ENCODE data around the gene ADCY5. TPM values are rescaled to one million over a fixed set of nuclear protein-coding genes. Genes with fewer than 3 reads are reported as not detected.
A peak's percentile ranks its signal among the peaks of the same experiment; 100 is the strongest.

The ADCY5 gene
- total RNA-seq, 1 experiment from 2014 or later: 0.49 TPM

GRCh38 chr3:123361071-123361470 lies 87.8 kb downstream of the ADCY5 start:
- DNase-seq (ENCODE audit: low read depth, low spot score) (no peak), ATAC-seq (peak; percentile 76)
- H4K20me1 ChIP-seq (ENCODE audit: insufficient read depth): no peaks in the 10 kb centered on the region
- no peak overlapping the region for H3K27ac ChIP-seq (ENCODE audit: low read depth, low read length)
- ChIA-PET RAD21 (ENCODE audit: low non-redundant PET in 1 of 2, low total read pairs in 2 of 2, uncharacterized antibody in 2 of 2, unreplicated experiment in 2 of 2) (no interaction called here), POLR2A (no interaction called here), CTCF (interaction anchor here (0.8 kb wide), 1 partner anchor 10 kb away, joined by 3 read pairs; no protein-coding TSS in a partner anchor)
- H3K27me3 ChIP-seq (ENCODE audit: insufficient read depth, low read length): no peaks in the 10 kb centered on the region
- H3K79me2 ChIP-seq (ENCODE audit: insufficient read depth, low read length): no peaks in the 10 kb centered on the region
- no peak overlapping the region for H2AFZ ChIP-seq (ENCODE audit: low read depth, low read length, poor library complexity, severe bottlenecking)
- peaks cover 0 to 4% of the 10 kb centered on the region in 2 experiments; a peak in 2 of 4 replicates for H3K4me1 ChIP-seq (ENCODE audit: control insufficient read depth in 1 of 2, insufficient read depth in 2 of 2, low read length in 2 of 2)
- H3K4me3 ChIP-seq (replicated peaks in 1 of 2; ENCODE audit: low read depth in 1 of 2, low read length in 2 of 2): no peak overlapping the region
- H3K9me2 ChIP-seq (ENCODE audit: insufficient read depth): no peaks in the 10 kb centered on the region
- intact Hi-C loops (cut with micrococcal nuclease): no loop called here
- BruUV-seq (replicated peaks): no TSS peak
- H3K36me3 ChIP-seq (ENCODE audit: control insufficient read depth in 1 of 2, insufficient read depth in 2 of 2, low read length in 2 of 2): no peaks in the 10 kb centered on the region
- no peaks in the 10 kb centered on the region for H3K9me3 ChIP-seq (ENCODE audit: control insufficient read depth in 1 of 2, insufficient read depth in 1 of 2, low read depth in 1 of 2, low read length in 2 of 2)
- TF ChIP-seq, protein P1, sequence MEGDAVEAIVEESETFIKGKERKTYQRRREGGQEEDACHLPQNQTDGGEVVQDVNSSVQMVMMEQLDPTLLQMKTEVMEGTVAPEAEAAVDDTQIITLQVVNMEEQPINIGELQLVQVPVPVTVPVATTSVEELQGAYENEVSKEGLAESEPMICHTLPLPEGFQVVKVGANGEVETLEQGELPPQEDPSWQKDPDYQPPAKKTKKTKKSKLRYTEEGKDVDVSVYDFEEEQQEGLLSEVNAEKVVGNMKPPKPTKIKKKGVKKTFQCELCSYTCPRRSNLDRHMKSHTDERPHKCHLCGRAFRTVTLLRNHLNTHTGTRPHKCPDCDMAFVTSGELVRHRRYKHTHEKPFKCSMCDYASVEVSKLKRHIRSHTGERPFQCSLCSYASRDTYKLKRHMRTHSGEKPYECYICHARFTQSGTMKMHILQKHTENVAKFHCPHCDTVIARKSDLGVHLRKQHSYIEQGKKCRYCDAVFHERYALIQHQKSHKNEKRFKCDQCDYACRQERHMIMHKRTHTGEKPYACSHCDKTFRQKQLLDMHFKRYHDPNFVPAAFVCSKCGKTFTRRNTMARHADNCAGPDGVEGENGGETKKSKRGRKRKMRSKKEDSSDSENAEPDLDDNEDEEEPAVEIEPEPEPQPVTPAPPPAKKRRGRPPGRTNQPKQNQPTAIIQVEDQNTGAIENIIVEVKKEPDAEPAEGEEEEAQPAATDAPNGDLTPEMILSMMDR (IDR thresholded peaks at IDR 0.05 in 2 of 3, conservative IDR thresholded peaks at IDR 0.05 in 1 of 3; ENCODE audit: borderline replicate concordance in 1 of 3, insufficient read depth in 1 of 3, low read depth in 2 of 3, low read length in 2 of 3): peak in 2 of 3 experiments; percentile 44 to 53; a peak in 4 of 6 replicates
- no peak for TF ChIP-seq MAX (IDR thresholded peaks at IDR 0.05)
- H3K4me2 ChIP-seq (ENCODE audit: low read length): no peak overlapping the region
- H3K9ac ChIP-seq (ENCODE audit: low read length): no peak overlapping the region

GRCh38 chr3:123357275-123357674 lies 91.6 kb downstream of the ADCY5 start:
- DNase-seq (ENCODE audit: low read depth, low spot score) (no peak), ATAC-seq (no peak)
- BruUV-seq (replicated peaks): no TSS peak
- Histone ChIP-seq H3K27ac (ENCODE audit: low read depth, low read length) (no peak overlapping the region), H3K4me1 (ENCODE audit: control insufficient read depth in 1 of 2, insufficient read depth in 2 of 2, low read length in 2 of 2) (no peaks in the 10 kb centered on the region), H3K9me3 (ENCODE audit: control insufficient read depth in 1 of 2, insufficient read depth in 1 of 2, low read depth in 1 of 2, low read length in 2 of 2) (no peaks in the 10 kb centered on the region), H2AFZ (ENCODE audit: low read depth, low read length, poor library complexity, severe bottlenecking) (no peak overlapping the region), H3K4me2 (ENCODE audit: low read length) (no peak overlapping the region), H4K20me1 (ENCODE audit: insufficient read depth) (no peaks in the 10 kb centered on the region), H3K9ac (ENCODE audit: low read length) (no peak overlapping the region), H3K9me2 (ENCODE audit: insufficient read depth) (no peaks in the 10 kb centered on the region), H3K27me3 (ENCODE audit: insufficient read depth, low read length) (no peaks in the 10 kb centered on the region; the same call in 1 of the 2 replicates), H3K36me3 (ENCODE audit: control insufficient read depth in 1 of 2, insufficient read depth in 2 of 2, low read length in 2 of 2) (no peaks in the 10 kb centered on the region), H3K4me3 (replicated peaks in 1 of 2; ENCODE audit: low read depth in 1 of 2, low read length in 2 of 2) (no peak overlapping the region), H3K79me2 (ENCODE audit: insufficient read depth, low read length) (no peaks in the 10 kb centered on the region)
- CTCF ChIA-PET: no interaction called here
- RAD21 ChIA-PET (ENCODE audit: low non-redundant PET in 1 of 2, low total read pairs in 2 of 2, uncharacterized antibody in 2 of 2, unreplicated experiment in 2 of 2): no interaction called here
- intact Hi-C loops (cut with micrococcal nuclease): no loop called here
- POLR2A ChIA-PET: no interaction called here
- no peak for TF ChIP-seq POLR2A (IDR thresholded peaks at IDR 0.05; ENCODE audit: borderline replicate concordance, extremely low read depth, insufficient read depth, insufficient read length)
- TF ChIP-seq, protein P1 (IDR thresholded peaks at IDR 0.05 in 2 of 3, conservative IDR thresholded peaks at IDR 0.05 in 1 of 3; ENCODE audit: borderline replicate concordance in 1 of 3, insufficient read depth in 1 of 3, low read depth in 2 of 3, low read length in 2 of 3): no peak
- TF ChIP-seq RAD21 (IDR thresholded peaks at IDR 0.05; ENCODE audit: low read depth): no peak
- TF ChIP-seq EZH2 (IDR thresholded peaks at IDR 0.05): no peak
- no peak for TF ChIP-seq ZNF274 (IDR thresholded peaks at IDR 0.05; ENCODE audit: low read depth, low read length)
- TF ChIP-seq REST (IDR thresholded peaks at IDR 0.05; ENCODE audit: low read depth): no peak
- no peak for TF ChIP-seq SIN3A (IDR thresholded peaks at IDR 0.05; ENCODE audit: low read depth)
- no peak for TF ChIP-seq ATF3 (IDR thresholded peaks at IDR 0.05)
- TF ChIP-seq SRF (IDR thresholded peaks at IDR 0.05; ENCODE audit: low read depth): no peak
- no peak for TF ChIP-seq JUND (IDR thresholded peaks at IDR 0.05)
- no peak for TF ChIP-seq EZH2phosphoT487 (IDR thresholded peaks at IDR 0.05; ENCODE audit: borderline replicate concordance)
